Muscle layer of duodenum (tissue), 2 donors: ENCODE data around the gene CHRNA1.

Experiments used
- H3K27ac ChIP-seq: one replicate; pipeline ENCODE4 v1.7.0; 2013; ENCODE audit warnings: mild to moderate bottlenecking, low read length
- H3K27me3 ChIP-seq: one replicate; pipeline ENCODE4 v1.7.0; 2013; ENCODE audit warnings: low read depth, mild to moderate bottlenecking, control low read depth, low read length
- H3K36me3 ChIP-seq, 2 donors: one replicate each; pipeline ENCODE4 v1.7.0; 2013; ENCODE audit warnings: low read length in 2 of 2, control low read depth in 1 of 2, mild to moderate bottlenecking in 1 of 2; ENCODE audit not compliant: insufficient read depth in 2 of 2, control insufficient read depth in 1 of 2
- H3K4me1 ChIP-seq, 2 donors: one replicate each; pipeline ENCODE4 v1.7.0; 2013; ENCODE audit warnings: low read length in 2 of 2, mild to moderate bottlenecking in 2 of 2, control low read depth in 1 of 2, moderate library complexity in 1 of 2; ENCODE audit not compliant: insufficient read depth in 2 of 2, control insufficient read depth in 1 of 2
- H3K4me3 ChIP-seq, 2 donors: one replicate each; pipeline ENCODE4 v1.7.0; 2013; ENCODE audit warnings: low read length in 2 of 2, low read depth in 1 of 2, mild to moderate bottlenecking in 1 of 2
- H3K9me3 ChIP-seq, 2 donors: one replicate each; pipeline ENCODE4 v1.7.0; 2013; ENCODE audit warnings: low read length in 2 of 2, control low read depth in 1 of 2, mild to moderate bottlenecking in 1 of 2; ENCODE audit not compliant: control insufficient read depth in 1 of 2
- donor health status: healthy.

The CHRNA1 gene

GRCh38 chr2:174792309-174793025, 28.2 kb upstream of the CHRNA1 start:
- Histone ChIP-seq H3K4me3 (no peak overlapping the region), H3K4me1 (no peaks in the 10 kb centered on the region), H3K27ac (no peak overlapping the region), H3K36me3 (no peaks in the 10 kb centered on the region), H3K27me3 (no peaks in the 10 kb centered on the region), H3K9me3 (no peaks in the 10 kb centered on the region)

GRCh38 chr2:174791746-174792280, 27.5 kb upstream of the CHRNA1 start:
- H3K4me1 ChIP-seq = no peaks in the 10 kb centered on the region
- no peak overlapping the region for H3K27ac ChIP-seq
- H3K27me3 ChIP-seq = no peaks in the 10 kb centered on the region

GRCh38 chr2:174791020-174791419, 26.7 kb upstream of the CHRNA1 start:
- no peaks in the 10 kb centered on the region for H3K36me3 ChIP-seq
- no peaks in the 10 kb centered on the region for H3K9me3 ChIP-seq
- H3K27me3 ChIP-seq = no peaks in the 10 kb centered on the region
- H3K4me1 ChIP-seq = no peaks in the 10 kb centered on the region
- H3K27ac ChIP-seq = no peak overlapping the region
- no peak overlapping the region for H3K4me3 ChIP-seq

More at GRCh38 chr2:174791746-174792280, 27.5 kb upstream of the CHRNA1 start:
- Histone ChIP-seq H3K4me3 (no peak overlapping the region), H3K9me3 (no peaks in the 10 kb centered on the region), H3K36me3 (no peaks in the 10 kb centered on the region)

- Histone ChIP-seq H3K36me3 (no peaks in the 10 kb centered on the region), H3K27ac (no peak overlapping the region), H3K4me1 (no peaks in the 10 kb centered on the region), H3K4me3 (no peak overlapping the region), H3K9me3 (no peaks in the 10 kb centered on the region), H3K27me3 (no peaks in the 10 kb centered on the region)
These were observed 24.7 kb upstream of the CHRNA1 start for GRCh38 chr2:174789001-174789400.

GRCh38 chr2:174788291-174788929, 24.1 kb upstream of the CHRNA1 start:
- no peaks in the 10 kb centered on the region for H3K4me1 ChIP-seq
- no peak overlapping the region for H3K27ac ChIP-seq
- H3K36me3 ChIP-seq = no peaks in the 10 kb centered on the region
- H3K9me3 ChIP-seq = no peaks in the 10 kb centered on the region
- no peaks in the 10 kb centered on the region for H3K27me3 ChIP-seq
- H3K4me3 ChIP-seq = no peak overlapping the region

GRCh38 chr2:174787487-174788205, 23.4 kb upstream of the CHRNA1 start:
- Histone ChIP-seq H3K27ac (no peak overlapping the region), H3K4me1 (no peaks in the 10 kb centered on the region), H3K9me3 (no peaks in the 10 kb centered on the region), H3K27me3 (no peaks in the 10 kb centered on the region), H3K36me3 (no peaks in the 10 kb centered on the region), H3K4me3 (no peak overlapping the region)

- H3K27me3 ChIP-seq = no peaks in the 10 kb centered on the region
- H3K4me1 ChIP-seq = peaks cover 0 to 11% of the 10 kb centered on the region in 2 donors
- H3K4me3 ChIP-seq = no peak overlapping the region
- H3K36me3 ChIP-seq = no peaks in the 10 kb centered on the region
- no peak overlapping the region for H3K27ac ChIP-seq
- H3K9me3 ChIP-seq = no peaks in the 10 kb centered on the region
These were observed 21.9 kb upstream of the CHRNA1 start for GRCh38 chr2:174786066-174786725.

- Histone ChIP-seq H3K27ac (no peak overlapping the region), H3K9me3 (no peaks in the 10 kb centered on the region), H3K36me3 (no peaks in the 10 kb centered on the region), H3K4me3 (no peak overlapping the region), H3K27me3 (no peaks in the 10 kb centered on the region), H3K4me1 (peaks cover 0 to 11% of the 10 kb centered on the region in 2 donors)
These were observed 21.2 kb upstream of the CHRNA1 start for GRCh38 chr2:174785481-174785880.

- no peaks in the 10 kb centered on the region for H3K36me3 ChIP-seq
- no peak overlapping the region for H3K4me3 ChIP-seq
These were observed 20.6 kb upstream of the CHRNA1 start for GRCh38 chr2:174784909-174785308.

GRCh38 chr2:174784316-174784715, 20.0 kb upstream of the CHRNA1 start:
- H3K27ac ChIP-seq = no peak overlapping the region

More at GRCh38 chr2:174784909-174785308, 20.6 kb upstream of the CHRNA1 start:
- Histone ChIP-seq H3K9me3 (no peaks in the 10 kb centered on the region), H3K4me1 (peaks cover 0 to 11% of the 10 kb centered on the region in 2 donors), H3K27ac (no peak overlapping the region), H3K27me3 (no peaks in the 10 kb centered on the region)

GRCh38 chr2:174781996-174782395, 17.7 kb upstream of the CHRNA1 start:
- Histone ChIP-seq H3K9me3 (no peaks in the 10 kb centered on the region), H3K4me1 (peaks cover 0 to 27% of the 10 kb centered on the region in 2 donors), H3K27ac (no peak overlapping the region), H3K27me3 (no peaks in the 10 kb centered on the region), H3K36me3 (no peaks in the 10 kb centered on the region), H3K4me3 (peak overlapping the region in 1 of 2 donors; percentile 12)

More at GRCh38 chr2:174784316-174784715, 20.0 kb upstream of the CHRNA1 start:
- H3K9me3 ChIP-seq = no peaks in the 10 kb centered on the region
- peaks cover 0 to 11% of the 10 kb centered on the region in 2 donors for H3K4me1 ChIP-seq
- H3K4me3 ChIP-seq = no peak overlapping the region
- no peaks in the 10 kb centered on the region for H3K27me3 ChIP-seq
- H3K36me3 ChIP-seq = no peaks in the 10 kb centered on the region
